Eye (tissue), 1 donor: ENCODE data around the gene MAGEB5.
A peak's percentile ranks its signal among the peaks of the same experiment; 100 is the strongest.
"Not testable (repeated sequence)": the region's sequence is repeated elsewhere in the genome, so short reads cannot be mapped to it uniquely, and the experiment has no call there.

Experiments used
- DNase-seq: peaks from one replicate; pipeline ENCODE4 v3.0.0-alpha.2; 2015

The MAGEB5 gene

GRCh38 chrX:26215869-26216268, at the start of gene MAGEB5:
TSS of gene MAGEB5 (plus strand) at chrX:26216169. CDS start at chrX:26217302, 1,133 bp downstream.
- no peak for DNase-seq

- no peak for DNase-seq
These were observed 23.8 kb upstream of the MAGEB5 start, which contains the start of gene MAGEB6 for GRCh38 chrX:26192204-26192603. TSS of gene MAGEB6 (plus strand) at chrX:26192440. CDS start at chrX:26193847, 1,407 bp downstream.

GRCh38 chrX:26203561-26203960, 12.4 kb upstream of the MAGEB5 start:
- DNase-seq: no peak

GRCh38 chrX:26204717-26205116, 11.3 kb upstream of the MAGEB5 start:
- not testable (repeated sequence) for DNase-seq

- no peak for DNase-seq
These were observed 8.0 kb upstream of the MAGEB5 start for GRCh38 chrX:26208012-26208411.

GRCh38 chrX:26219351-26219750, 3.4 kb downstream of the MAGEB5 start:
- DNase-seq: peak; percentile 1

GRCh38 chrX:26234177-26234576, 18.2 kb downstream of the MAGEB5 start:
- DNase-seq: no peak

GRCh38 chrX:26253526-26253925, 37.6 kb downstream of the MAGEB5 start:
- no peak for DNase-seq

- no peak for DNase-seq
These were observed 38.5 kb downstream of the MAGEB5 start for GRCh38 chrX:26254436-26254835.

GRCh38 chrX:26262121-26262523, 46.2 kb downstream of the MAGEB5 start:
- no peak for DNase-seq
